Measurements from ENCODE around the gene ANK3. TPM values are rescaled to one million over a fixed set of nuclear protein-coding genes. Genes with fewer than 3 reads are reported as not detected.

ANK3 gene
- polyA plus RNA-seq, 1 donor (not counting 4 experiments of a cell fraction or from before 2014, with no cell fraction given), result 8.3 TPM

DNA sequence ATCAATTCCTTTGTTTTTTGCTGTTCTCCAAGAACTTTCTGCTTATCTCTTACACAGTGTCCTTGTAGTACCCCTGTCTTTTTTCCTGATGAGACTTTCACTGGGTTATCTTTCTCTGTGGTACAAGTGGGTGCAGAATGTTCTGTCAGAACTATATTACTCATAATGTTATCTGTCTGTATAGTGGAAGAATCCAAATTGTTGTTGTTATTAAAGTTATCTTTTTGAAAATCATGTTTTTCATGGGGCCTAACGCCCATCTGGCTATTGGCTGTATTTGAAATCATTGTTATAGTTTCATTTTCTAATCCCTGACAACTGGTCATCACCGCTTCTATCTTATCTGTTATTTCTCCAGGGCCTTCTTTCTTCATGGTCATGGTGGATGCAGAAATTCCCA is 320.4 kb downstream of the ANK3 start:
- Histone ChIP-seq H3K9me1 (ENCODE audit: control insufficient read depth, extremely low read depth, insufficient read depth, low read length) (no peaks in the 10 kb centered on the region), H2AFZ (ENCODE audit: control insufficient read depth, low read length) (no peak overlapping the region), H3K9me3 (ENCODE audit: control insufficient read depth, low read depth, low read length) (no peaks in the 10 kb centered on the region), H3K27me3 (ENCODE audit: control insufficient read depth, extremely low read depth, insufficient read depth, low read length) (no peaks in the 10 kb centered on the region), H3K4me2 (ENCODE audit: control insufficient read depth, extremely low read depth, insufficient read depth, low read depth, low read length) (no peak overlapping the region), H3K9ac (ENCODE audit: control insufficient read depth, extremely low read depth, insufficient read depth, low read length) (no peak overlapping the region), H3K4me3 (ENCODE audit: control insufficient read depth in 2 of 3, extremely low read depth in 1 of 3, insufficient read depth in 2 of 3, low read depth in 1 of 3, low read length in 3 of 3) (no peak overlapping the region), H3K36me3 (ENCODE audit: control insufficient read depth in 2 of 2, extremely low read depth in 1 of 2, insufficient read depth in 2 of 2, low read length in 2 of 2) (no peaks in the 10 kb centered on the region), H4K20me1 (ENCODE audit: control insufficient read depth, extremely low read depth, insufficient read depth, low read length) (no peaks in the 10 kb centered on the region), H3K4me1 (ENCODE audit: control insufficient read depth, extremely low read depth, insufficient read depth, low read length) (no peaks in the 10 kb centered on the region), H3K27ac (ENCODE audit: control insufficient read depth, insufficient read depth, low read length) (no peak overlapping the region), H3K79me2 (ENCODE audit: control insufficient read depth, insufficient read depth, low read length) (no peaks in the 10 kb centered on the region)
- TF ChIP-seq, protein P1, sequence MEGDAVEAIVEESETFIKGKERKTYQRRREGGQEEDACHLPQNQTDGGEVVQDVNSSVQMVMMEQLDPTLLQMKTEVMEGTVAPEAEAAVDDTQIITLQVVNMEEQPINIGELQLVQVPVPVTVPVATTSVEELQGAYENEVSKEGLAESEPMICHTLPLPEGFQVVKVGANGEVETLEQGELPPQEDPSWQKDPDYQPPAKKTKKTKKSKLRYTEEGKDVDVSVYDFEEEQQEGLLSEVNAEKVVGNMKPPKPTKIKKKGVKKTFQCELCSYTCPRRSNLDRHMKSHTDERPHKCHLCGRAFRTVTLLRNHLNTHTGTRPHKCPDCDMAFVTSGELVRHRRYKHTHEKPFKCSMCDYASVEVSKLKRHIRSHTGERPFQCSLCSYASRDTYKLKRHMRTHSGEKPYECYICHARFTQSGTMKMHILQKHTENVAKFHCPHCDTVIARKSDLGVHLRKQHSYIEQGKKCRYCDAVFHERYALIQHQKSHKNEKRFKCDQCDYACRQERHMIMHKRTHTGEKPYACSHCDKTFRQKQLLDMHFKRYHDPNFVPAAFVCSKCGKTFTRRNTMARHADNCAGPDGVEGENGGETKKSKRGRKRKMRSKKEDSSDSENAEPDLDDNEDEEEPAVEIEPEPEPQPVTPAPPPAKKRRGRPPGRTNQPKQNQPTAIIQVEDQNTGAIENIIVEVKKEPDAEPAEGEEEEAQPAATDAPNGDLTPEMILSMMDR (optimal IDR thresholded peaks at IDR 0.05 in 1 of 3, IDR thresholded peaks at IDR 0.05 in 1 of 3, conservative IDR thresholded peaks at IDR 0.05 in 1 of 3; ENCODE audit: extremely low read depth in 1 of 3, insufficient read depth in 2 of 3, low read length in 3 of 3), result no peak
- no peak for TF ChIP-seq EZH2 (IDR thresholded peaks at IDR 0.05; ENCODE audit: low read length)
- DNase-seq (ENCODE audit: low read depth, low spot score) (no peak), FAIRE-seq (no peak)
- dilution Hi-C loops (cut with MboI; ENCODE audit: extremely low pct_ligation_motif_present, low sequenced_read_pairs), result no loop called here

DNA sequence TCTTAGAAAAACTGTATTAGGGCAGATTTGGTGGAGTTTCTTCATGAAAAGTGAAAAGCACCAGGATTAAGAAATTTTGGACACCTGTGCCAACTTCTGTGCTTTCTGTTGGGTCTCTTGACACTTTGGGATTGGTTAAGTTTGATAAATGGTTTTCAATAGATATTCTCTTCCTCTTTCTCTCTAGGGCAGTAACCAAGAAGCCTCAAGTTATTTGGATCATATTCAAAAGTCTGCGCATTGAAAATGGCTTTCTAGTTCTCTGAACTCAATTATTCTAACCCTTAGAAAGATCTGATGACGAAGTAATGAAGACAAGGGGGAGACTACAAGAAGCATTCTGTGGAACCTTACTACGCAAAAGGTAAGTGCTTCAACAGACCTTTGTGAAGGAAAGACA is 339.3 kb downstream of the ANK3 start:
- no peak for FAIRE-seq

More for the DNA sequence above, 339.3 kb downstream of the ANK3 start:
- no peak overlapping the region for H3K27ac ChIP-seq (ENCODE audit: control insufficient read depth, insufficient read depth, low read length)
- no peaks in the 10 kb centered on the region for H3K4me1 ChIP-seq (ENCODE audit: control insufficient read depth, extremely low read depth, insufficient read depth, low read length)
- TF ChIP-seq, protein P1 (optimal IDR thresholded peaks at IDR 0.05 in 1 of 3, IDR thresholded peaks at IDR 0.05 in 1 of 3, conservative IDR thresholded peaks at IDR 0.05 in 1 of 3; ENCODE audit: extremely low read depth in 1 of 3, insufficient read depth in 2 of 3, low read length in 3 of 3), result no peak
- TF ChIP-seq EZH2 (IDR thresholded peaks at IDR 0.05; ENCODE audit: low read length), result no peak
- H3K4me3 ChIP-seq (ENCODE audit: control insufficient read depth in 2 of 3, extremely low read depth in 1 of 3, insufficient read depth in 2 of 3, low read depth in 1 of 3, low read length in 3 of 3), result no peak overlapping the region
- H3K36me3 ChIP-seq (ENCODE audit: control insufficient read depth in 2 of 2, extremely low read depth in 1 of 2, insufficient read depth in 2 of 2, low read length in 2 of 2), result no peaks in the 10 kb centered on the region
- no peaks in the 10 kb centered on the region for H3K9me1 ChIP-seq (ENCODE audit: control insufficient read depth, extremely low read depth, insufficient read depth, low read length)
- no peak for DNase-seq (ENCODE audit: low read depth, low spot score)
- H3K27me3 ChIP-seq (ENCODE audit: control insufficient read depth, extremely low read depth, insufficient read depth, low read length), result no peaks in the 10 kb centered on the region
- H3K9ac ChIP-seq (ENCODE audit: control insufficient read depth, extremely low read depth, insufficient read depth, low read length), result no peak overlapping the region
- no peak overlapping the region for H3K4me2 ChIP-seq (ENCODE audit: control insufficient read depth, extremely low read depth, insufficient read depth, low read depth, low read length)
- dilution Hi-C loops (cut with MboI; ENCODE audit: extremely low pct_ligation_motif_present, low sequenced_read_pairs), result no loop called here
- no peaks in the 10 kb centered on the region for H4K20me1 ChIP-seq (ENCODE audit: control insufficient read depth, extremely low read depth, insufficient read depth, low read length)
- no peaks in the 10 kb centered on the region for H3K9me3 ChIP-seq (ENCODE audit: control insufficient read depth, low read depth, low read length)
- H2AFZ ChIP-seq (ENCODE audit: control insufficient read depth, low read length), result no peak overlapping the region
- no peaks in the 10 kb centered on the region for H3K79me2 ChIP-seq (ENCODE audit: control insufficient read depth, insufficient read depth, low read length)

Data from keratinocyte (primary cell).